NCI-H510A (cell line): ENCODE results near the gene LIAS.
"Not testable (repeated sequence)": the region's sequence is repeated elsewhere in the genome, so short reads cannot be mapped to it uniquely, and the experiment has no call there.

Source experiments
- DNase-seq: peaks from one replicate; lab custom pipeline; 2025; lab: John Stamatoyannopoulos, UW

LIAS gene

GRCh38 chr4:39458505-39459300 lies at the start of gene LIAS, which contains the start of gene RPL9:
TSS of gene LIAS (plus strand) at chr4:39459056. CDS start at chr4:39459118, 62 bp downstream.
TSS of gene RPL9 (minus strand) at chr4:39458922. CDS start at chr4:39458439, 483 bp downstream.
- peak; percentile 76 for DNase-seq

- DNase-seq: no peak
Observed at GRCh38 chr4:39410415-39410814, 48.4 kb upstream of the LIAS start.

GRCh38 chr4:39411561-39411960 lies 47.3 kb upstream of the LIAS start:
- DNase-seq: not testable (repeated sequence)

GRCh38 chr4:39415678-39416283 lies 43.1 kb upstream of the LIAS start:
- no peak for DNase-seq

- DNase-seq: no peak
Observed at GRCh38 chr4:39422247-39422646, 36.6 kb upstream of the LIAS start.

- not testable (repeated sequence) for DNase-seq
Observed at GRCh38 chr4:39425297-39425696, 33.6 kb upstream of the LIAS start.

GRCh38 chr4:39426728-39427127 lies 32.1 kb upstream of the LIAS start:
- no peak for DNase-seq

GRCh38 chr4:39427520-39428114 lies 31.2 kb upstream of the LIAS start:
- no peak for DNase-seq

GRCh38 chr4:39429476-39430334 lies 29.2 kb upstream of the LIAS start:
- DNase-seq: no peak

- DNase-seq: no peak
Observed at GRCh38 chr4:39433878-39434492, 24.9 kb upstream of the LIAS start.

GRCh38 chr4:39435659-39436563 lies 22.9 kb upstream of the LIAS start:
- DNase-seq: no peak

- no peak for DNase-seq
Observed at GRCh38 chr4:39441593-39441992, 17.3 kb upstream of the LIAS start.

- no peak for DNase-seq
Observed at GRCh38 chr4:39442998-39443397, 15.9 kb upstream of the LIAS start.

- no peak for DNase-seq
Observed at GRCh38 chr4:39446483-39446841, 12.4 kb upstream of the LIAS start.

- DNase-seq: peak; percentile 6
Observed at GRCh38 chr4:39446842-39447573, 11.8 kb upstream of the LIAS start.

GRCh38 chr4:39450618-39451017 lies 8.2 kb upstream of the LIAS start:
- no peak for DNase-seq

GRCh38 chr4:39451423-39452023 lies 7.3 kb upstream of the LIAS start:
- DNase-seq: no peak

- no peak for DNase-seq
Observed at GRCh38 chr4:39452153-39452859, 6.5 kb upstream of the LIAS start.
